ENCODE data around the gene LRRC55.

LRRC55 gene

DNA sequence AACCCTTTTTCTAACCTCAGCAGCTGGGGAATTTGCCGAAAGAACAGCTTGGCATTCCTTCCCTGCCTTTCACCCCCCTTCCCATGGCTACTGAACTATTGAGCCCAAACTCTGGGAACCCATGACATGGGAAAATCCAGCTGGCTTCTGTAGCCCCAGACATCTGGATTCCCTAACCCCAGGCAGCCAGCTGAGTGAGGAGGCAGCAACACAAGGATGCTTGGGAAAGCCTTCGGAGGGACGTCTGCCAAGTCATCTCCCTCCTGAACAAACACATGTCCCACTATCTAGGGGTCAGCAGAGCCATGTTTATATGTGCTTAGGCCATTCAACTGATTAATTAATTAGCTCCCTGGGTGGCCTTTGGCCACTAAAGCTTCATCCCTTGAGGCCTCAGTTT is 21.6 kb downstream of the LRRC55 start:
- Histone ChIP-seq H3K4me1 (ENCODE audit: control insufficient read depth in 2 of 2, insufficient read depth in 1 of 2, low read depth in 1 of 2, low read length in 2 of 2) (peaks cover 8% of the 10 kb centered on the region in 2 donors), H2BK120ac (ENCODE audit: low read depth, low read length) (no peak overlapping the region), H3K36me3 (replicated peaks in 1 of 2; ENCODE audit: control insufficient read depth in 2 of 2, insufficient read depth in 2 of 2, low read length in 2 of 2) (no peaks in the 10 kb centered on the region), H2BK15ac (ENCODE audit: low read length) (no peak overlapping the region), H2AK5ac (ENCODE audit: low read depth, low read length) (no peak overlapping the region), H3K14ac (ENCODE audit: low read length) (no peak overlapping the region), H3K27me3 (ENCODE audit: control insufficient read depth in 3 of 3, insufficient read depth in 3 of 3, low read depth in 1 of 3, low read length in 3 of 3) (no peaks in the 10 kb centered on the region), H3K4me3 (ENCODE audit: low read length in 2 of 2) (no peak overlapping the region), H3K18ac (ENCODE audit: low read length) (no peak overlapping the region), H3K4me2 (ENCODE audit: insufficient read depth, low read length, poor library complexity, severe bottlenecking) (no peak overlapping the region), H2AFZ (ENCODE audit: low read length) (peak overlapping the region; percentile 14), H3K79me1 (ENCODE audit: low read depth, low read length) (no peaks in the 10 kb centered on the region), H3K9ac (ENCODE audit: low read depth, low read length, poor library complexity) (no peak overlapping the region), H3K4ac (ENCODE audit: low read length) (no peak overlapping the region), H2BK12ac (ENCODE audit: low read length) (no peak overlapping the region), H4K8ac (ENCODE audit: low read depth, low read length) (no peak overlapping the region), H3K23ac (ENCODE audit: low read depth, low read length, poor library complexity) (no peak overlapping the region), H4K91ac (ENCODE audit: low read depth, low read length, poor library complexity) (no peak overlapping the region), H3K27ac (replicated peaks; ENCODE audit: low read length) (no peak overlapping the region), H3K9me3 (replicated peaks in 1 of 2; ENCODE audit: control insufficient read depth in 2 of 2, insufficient read depth in 1 of 2, low read depth in 1 of 2, low read length in 2 of 2) (no peaks in the 10 kb centered on the region), H2BK5ac (ENCODE audit: low read length) (no peak overlapping the region)
- no peak for DNase-seq (ENCODE audit: low spot score)
- no CpG with 5 or more reads among the region's 3 CpGs for whole genome bisulfite sequencing, 2 donors (ENCODE audit: extremely low coverage in 2 of 2, insufficient read length in 2 of 2, insufficient replicate concordance in 1 of 2)

DNA sequence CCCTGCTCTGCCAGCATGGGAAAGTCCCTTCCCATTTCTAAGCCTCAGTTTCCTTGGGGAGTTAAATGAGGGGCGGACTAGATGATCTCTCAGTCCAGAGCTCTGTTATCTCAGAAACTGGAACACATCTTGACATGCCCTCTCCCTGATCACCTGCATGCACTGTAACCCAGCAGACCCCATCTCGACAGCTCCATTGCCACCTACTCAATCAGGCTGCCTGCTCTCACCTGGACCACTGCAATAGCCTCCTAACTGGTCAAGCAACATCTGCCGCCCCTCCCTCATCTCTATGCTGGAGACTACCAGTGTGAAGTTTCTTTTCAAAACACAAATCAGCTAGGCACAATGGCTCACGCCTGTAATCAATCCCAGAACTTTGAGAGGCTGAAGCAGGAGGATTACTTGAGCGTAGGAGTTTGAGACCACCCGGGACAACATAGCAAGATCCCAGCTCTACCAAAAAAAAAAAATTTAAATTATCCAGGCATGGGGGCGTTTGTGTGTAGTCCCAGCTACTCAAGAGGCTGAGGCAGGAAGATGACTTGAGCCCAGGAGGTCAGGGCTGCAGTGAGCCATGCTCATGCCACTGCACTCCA is 22.2 kb downstream of the LRRC55 start:
- peaks cover 8% of the 10 kb centered on the region in 2 donors for H3K4me1 ChIP-seq (ENCODE audit: control insufficient read depth in 2 of 2, insufficient read depth in 1 of 2, low read depth in 1 of 2, low read length in 2 of 2)
- H3K23ac ChIP-seq (ENCODE audit: low read depth, low read length, poor library complexity): no peak overlapping the region
- H3K36me3 ChIP-seq (replicated peaks in 1 of 2; ENCODE audit: control insufficient read depth in 2 of 2, insufficient read depth in 2 of 2, low read length in 2 of 2): no peaks in the 10 kb centered on the region
- H2BK15ac ChIP-seq (ENCODE audit: low read length): no peak overlapping the region
- no peak overlapping the region for H3K18ac ChIP-seq (ENCODE audit: low read length)
- no peak for DNase-seq (ENCODE audit: low spot score)
- no peak overlapping the region for H3K9ac ChIP-seq (ENCODE audit: low read depth, low read length, poor library complexity)
- WGBS, 2 donors (ENCODE audit: extremely low coverage in 2 of 2, insufficient read length in 2 of 2, insufficient replicate concordance in 1 of 2): no CpG with 5 or more reads among the region's 7 CpGs
- no peak overlapping the region for H2BK120ac ChIP-seq (ENCODE audit: low read depth, low read length)
- H4K91ac ChIP-seq (ENCODE audit: low read depth, low read length, poor library complexity): no peak overlapping the region
- H3K4ac ChIP-seq (ENCODE audit: low read length): no peak overlapping the region
- no peak overlapping the region for H2AK5ac ChIP-seq (ENCODE audit: low read depth, low read length)
- no peaks in the 10 kb centered on the region for H3K27me3 ChIP-seq (ENCODE audit: control insufficient read depth in 3 of 3, insufficient read depth in 3 of 3, low read depth in 1 of 3, low read length in 3 of 3)
- no peak overlapping the region for H3K14ac ChIP-seq (ENCODE audit: low read length)
- no peak overlapping the region for H2AFZ ChIP-seq (ENCODE audit: low read length)
- H3K4me3 ChIP-seq (ENCODE audit: low read length in 2 of 2): no peak overlapping the region
- H3K27ac ChIP-seq (replicated peaks; ENCODE audit: low read length): no peak overlapping the region
- no peak overlapping the region for H2BK12ac ChIP-seq (ENCODE audit: low read length)
- H3K79me1 ChIP-seq (ENCODE audit: low read depth, low read length): no peaks in the 10 kb centered on the region
- no peak overlapping the region for H2BK5ac ChIP-seq (ENCODE audit: low read length)
- no peak overlapping the region for H4K8ac ChIP-seq (ENCODE audit: low read depth, low read length)
- no peaks in the 10 kb centered on the region for H3K9me3 ChIP-seq (replicated peaks in 1 of 2; ENCODE audit: control insufficient read depth in 2 of 2, insufficient read depth in 1 of 2, low read depth in 1 of 2, low read length in 2 of 2)
- H3K4me2 ChIP-seq (ENCODE audit: insufficient read depth, low read length, poor library complexity, severe bottlenecking): no peak overlapping the region

GRCh38 chr11:57205041-57205641 is 23.4 kb downstream of the LRRC55 start:
- H3K9ac ChIP-seq (ENCODE audit: low read depth, low read length, poor library complexity): no peak overlapping the region
- peaks cover 10 to 12% of the 10 kb centered on the region in 2 donors for H3K4me1 ChIP-seq (ENCODE audit: control insufficient read depth in 2 of 2, insufficient read depth in 1 of 2, low read depth in 1 of 2, low read length in 2 of 2)
- H3K79me1 ChIP-seq (ENCODE audit: low read depth, low read length): no peaks in the 10 kb centered on the region
- WGBS, 2 donors (ENCODE audit: extremely low coverage in 2 of 2, insufficient read length in 2 of 2, insufficient replicate concordance in 1 of 2): no CpG with 5 or more reads among the region's 3 CpGs
- no peak overlapping the region for H3K4me2 ChIP-seq (ENCODE audit: insufficient read depth, low read length, poor library complexity, severe bottlenecking)
- H3K18ac ChIP-seq (ENCODE audit: low read length): no peak overlapping the region
- H3K14ac ChIP-seq (ENCODE audit: low read length): no peak overlapping the region
- no peak overlapping the region for H3K4me3 ChIP-seq (ENCODE audit: low read length in 2 of 2)
- no peaks in the 10 kb centered on the region for H3K27me3 ChIP-seq (ENCODE audit: control insufficient read depth in 3 of 3, insufficient read depth in 3 of 3, low read depth in 1 of 3, low read length in 3 of 3)
- no peaks in the 10 kb centered on the region for H3K36me3 ChIP-seq (replicated peaks in 1 of 2; ENCODE audit: control insufficient read depth in 2 of 2, insufficient read depth in 2 of 2, low read length in 2 of 2)
- H2BK5ac ChIP-seq (ENCODE audit: low read length): no peak overlapping the region
- no peak overlapping the region for H3K27ac ChIP-seq (replicated peaks; ENCODE audit: low read length)
- H3K4ac ChIP-seq (ENCODE audit: low read length): no peak overlapping the region
- no peak overlapping the region for H3K23ac ChIP-seq (ENCODE audit: low read depth, low read length, poor library complexity)
- no peak overlapping the region for H2AFZ ChIP-seq (ENCODE audit: low read length)
- no peak overlapping the region for H4K8ac ChIP-seq (ENCODE audit: low read depth, low read length)
- no peak overlapping the region for H4K91ac ChIP-seq (ENCODE audit: low read depth, low read length, poor library complexity)
- H2BK120ac ChIP-seq (ENCODE audit: low read depth, low read length): no peak overlapping the region
- no peak overlapping the region for H2BK12ac ChIP-seq (ENCODE audit: low read length)
- H2BK15ac ChIP-seq (ENCODE audit: low read length): no peak overlapping the region
- no peak overlapping the region for H2AK5ac ChIP-seq (ENCODE audit: low read depth, low read length)
- H3K9me3 ChIP-seq (replicated peaks in 1 of 2; ENCODE audit: control insufficient read depth in 2 of 2, insufficient read depth in 1 of 2, low read depth in 1 of 2, low read length in 2 of 2): no peaks in the 10 kb centered on the region
- no peak for DNase-seq (ENCODE audit: low spot score)

GRCh38 chr11:57207168-57207567 is 25.4 kb downstream of the LRRC55 start:
- H3K79me1 ChIP-seq (ENCODE audit: low read depth, low read length): no peaks in the 10 kb centered on the region
- peak overlapping the region; percentile 39 for H2BK15ac ChIP-seq (ENCODE audit: low read length)
- H3K18ac ChIP-seq (ENCODE audit: low read length): peak overlapping the region; percentile 29
- DNase-seq (ENCODE audit: low spot score): no peak
- no peaks in the 10 kb centered on the region for H3K9me3 ChIP-seq (replicated peaks in 1 of 2; ENCODE audit: control insufficient read depth in 2 of 2, insufficient read depth in 1 of 2, low read depth in 1 of 2, low read length in 2 of 2)
- no peak overlapping the region for H3K4me2 ChIP-seq (ENCODE audit: insufficient read depth, low read length, poor library complexity, severe bottlenecking)
- no peak overlapping the region for H3K27ac ChIP-seq (replicated peaks; ENCODE audit: low read length)
- H4K91ac ChIP-seq (ENCODE audit: low read depth, low read length, poor library complexity): no peak overlapping the region
- H3K9ac ChIP-seq (ENCODE audit: low read depth, low read length, poor library complexity): no peak overlapping the region
- no peak overlapping the region for H3K4me3 ChIP-seq (ENCODE audit: low read length in 2 of 2)
- no peak overlapping the region for H3K14ac ChIP-seq (ENCODE audit: low read length)
- no peak overlapping the region for H2BK5ac ChIP-seq (ENCODE audit: low read length)
- peaks cover 17 to 25% of the 10 kb centered on the region in 2 donors for H3K4me1 ChIP-seq (ENCODE audit: control insufficient read depth in 2 of 2, insufficient read depth in 1 of 2, low read depth in 1 of 2, low read length in 2 of 2)
- H2AFZ ChIP-seq (ENCODE audit: low read length): no peak overlapping the region
- H3K23ac ChIP-seq (ENCODE audit: low read depth, low read length, poor library complexity): no peak overlapping the region
- no CpG with 5 or more reads among the region's 6 CpGs for WGBS, 2 donors (ENCODE audit: extremely low coverage in 2 of 2, insufficient read length in 2 of 2, insufficient replicate concordance in 1 of 2)
- H2BK12ac ChIP-seq (ENCODE audit: low read length): no peak overlapping the region
- H3K36me3 ChIP-seq (replicated peaks in 1 of 2; ENCODE audit: control insufficient read depth in 2 of 2, insufficient read depth in 2 of 2, low read length in 2 of 2): no peaks in the 10 kb centered on the region
- H3K27me3 ChIP-seq (ENCODE audit: control insufficient read depth in 3 of 3, insufficient read depth in 3 of 3, low read depth in 1 of 3, low read length in 3 of 3): no peaks in the 10 kb centered on the region
- H2AK5ac ChIP-seq (ENCODE audit: low read depth, low read length): peak overlapping the region; percentile 41
- H2BK120ac ChIP-seq (ENCODE audit: low read depth, low read length): no peak overlapping the region
- H3K4ac ChIP-seq (ENCODE audit: low read length): peak overlapping the region; percentile 14
- no peak overlapping the region for H4K8ac ChIP-seq (ENCODE audit: low read depth, low read length)
